H1 (cell line): ENCODE data around the gene ZNF680. TPM values are rescaled to one million over a fixed set of nuclear protein-coding genes. Genes with fewer than 3 reads are reported as not detected.

ENCODE experiments used
- BCL11A ChIP-seq, 2 experiments: IDR thresholded peaks; one replicate each; pipeline ENCODE4 v1.6.1; 2011; ENCODE audit warnings: low read depth in 2 of 2, low read length in 2 of 2, mild to moderate bottlenecking in 2 of 2
- BRCA1 ChIP-seq: IDR thresholded peaks from 2 replicates; pipeline ENCODE4 v1.6.1; 2012; ENCODE audit warnings: low read depth, low read length, improper control_type of control experiment
- CBX8 ChIP-seq: fragments of 300-800, 300-1000 bp; sonication (generic); IDR thresholded peaks from 2 replicates; pipeline ENCODE4 v1.7.1; 2016; ENCODE audit warnings: low read depth, low read length, borderline replicate concordance
- CHD7 ChIP-seq: fragments of 300-600 bp; sonication (generic); IDR thresholded peaks from 2 replicates; pipeline ENCODE4 v1.7.1; 2012; ENCODE audit warnings: low read length, moderate library complexity, mild to moderate bottlenecking, inconsistent platforms; ENCODE audit not compliant: insufficient replicate concordance
- GABPA ChIP-seq: IDR thresholded peaks from 2 replicates; pipeline ENCODE4 v1.6.1; 2011; ENCODE audit warnings: mild to moderate bottlenecking, low read length, moderate library complexity, borderline replicate concordance; ENCODE audit not compliant: insufficient read depth
- HDAC2 ChIP-seq, 2 experiments: fragments of 300-600 bp in 1 of 2; sonication (generic) in 1 of 2; IDR thresholded peaks; 2 replicates each; pipeline ENCODE4 v1.6.1; 2011 to 2012; ENCODE audit warnings: low read depth in 2 of 2, low read length in 2 of 2, mild to moderate bottlenecking in 2 of 2, moderate library complexity in 2 of 2, borderline replicate concordance in 1 of 2, inconsistent platforms in 1 of 2
- MAFK ChIP-seq: IDR thresholded peaks from 2 replicates; pipeline ENCODE4 v1.6.1; 2012; ENCODE audit warnings: low read depth, mild to moderate bottlenecking, improper control_type of control experiment, low read length
- NRF1 ChIP-seq: IDR thresholded peaks from 2 replicates; pipeline ENCODE4 v1.6.1; 2011; ENCODE audit warnings: mild to moderate bottlenecking, low read depth, low read length, improper control_type of control experiment
- SIRT6 ChIP-seq: IDR thresholded peaks from one replicate; pipeline ENCODE4 v1.7.1; 2012; ENCODE audit warnings: low read length, inconsistent platforms
- SP4 ChIP-seq: IDR thresholded peaks from 2 replicates; pipeline ENCODE4 v1.6.1; 2012; ENCODE audit warnings: low read length, inconsistent platforms
- TCF12 ChIP-seq: IDR thresholded peaks from 2 replicates; pipeline ENCODE4 v1.6.1; 2011; ENCODE audit warnings: low read depth, mild to moderate bottlenecking, low read length
- polyA plus RNA-seq, 7 experiments: library from polyadenylated mRNA; depleted of rRNA in 3 of 7; stranded (reverse) in 5 of 7; unstranded in 2 of 7; fragments of >200 nt in 5 of 7; fragments of 200-250 nt in 2 of 7; gene quantifications; 1 replicate in 5 of 7; 2 replicates in 1 of 7; 4 replicates in 1 of 7; pipeline versions ENCODE4 v1.2.1 to v1.2.3, GENCODE V29; 2011 to 2013; ENCODE audit warnings: missing spikeins in 2 of 7, mixed read lengths in 2 of 7
- total RNA-seq: library from RNA; stranded (reverse); fragmentation: NEBNext Ultra II Directional; extraction: Animal tissue kit (Norgen Biotek cat#: 25700); gene quantifications from 2 replicates; pipeline ENCODE4 v1.2.1, GENCODE V29; 2021
- TF ChIP-seq, protein P1 (sequence below): IDR thresholded peaks from 2 replicates; pipeline ENCODE4 v1.6.1; 2011; ENCODE audit warnings: low read depth, mild to moderate bottlenecking, low read length; ENCODE audit not compliant: insufficient read depth

Gene ZNF680
- total and polyA plus RNA-seq, 2 of the 8 experiments (the other 6 are each of a cell fraction or from before 2014, with no cell fraction given) = 15.3 TPM; not detected in 1

- TF ChIP-seq CHD7 (no peak), SIRT6 (no peak), NRF1 (no peak), HDAC2 (IDR thresholded peaks at IDR 0.05; ENCODE audit: borderline replicate concordance in 1 of 2, low read depth in 2 of 2, low read length in 2 of 2) (no peak), GABPA (no peak), SP4 (no peak), CBX8 (no peak), BRCA1 (no peak), BCL11A (IDR thresholded peaks at IDR 0.05; ENCODE audit: low read depth in 2 of 2, low read length in 2 of 2) (no peak), MAFK (no peak), TCF12 (no peak)
- TF ChIP-seq, protein P1, sequence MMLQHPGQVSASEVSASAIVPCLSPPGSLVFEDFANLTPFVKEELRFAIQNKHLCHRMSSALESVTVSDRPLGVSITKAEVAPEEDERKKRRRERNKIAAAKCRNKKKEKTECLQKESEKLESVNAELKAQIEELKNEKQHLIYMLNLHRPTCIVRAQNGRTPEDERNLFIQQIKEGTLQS = no peak
Measured at GRCh38 chr7:64533756-64534155, 29.1 kb downstream of the ZNF680 start (continued).
